Mucosa of descending colon (tissue), 3 donors: ENCODE data around the gene TNFSF11. TPM values are rescaled to one million over a fixed set of nuclear protein-coding genes. Genes with fewer than 3 reads are reported as not detected.

Experiments used
- ATAC-seq: fragments of 200-7000 bp; cut with Tn5 transposase; one replicate; pipeline ENCODE4 v1.9.1; 2020; ENCODE audit warnings: mild to moderate bottlenecking, moderate library complexity
- DNase-seq, 3 donors: peaks; one replicate each; pipeline ENCODE4 v3.0.0-alpha.2; 2020
- H3K36me3 ChIP-seq: fragments of 200-600 bp; one replicate; pipeline ENCODE4 v1.8.0; 2021; ENCODE audit warnings: low read depth, mild to moderate bottlenecking
- H3K4me1 ChIP-seq: fragments of 200-600 bp; one replicate; pipeline ENCODE4 v1.8.0; 2021; ENCODE audit warnings: low read depth, mild to moderate bottlenecking
- H3K4me3 ChIP-seq: fragments of 200-600 bp; one replicate; pipeline ENCODE4 v1.8.0; 2021; ENCODE audit warnings: mild to moderate bottlenecking
- H3K9me3 ChIP-seq: fragments of 200-600 bp; one replicate; pipeline ENCODE4 v1.8.0; 2021; ENCODE audit warnings: mild to moderate bottlenecking
- CTCF ChIP-seq: fragments of 200-600 bp; IDR thresholded peaks from one replicate; pipeline ENCODE4 v1.8.0; 2022; ENCODE audit warnings: antibody characterized with exemption, mild to moderate bottlenecking
- intact Hi-C, 2 donors: fragments of 100-400 bp; cut with DNase I in 1 of 2; cut with micrococcal nuclease in 1 of 2; formaldehyde crosslinking; loops; one replicate each; pipeline versions ENCODE4 v1.11.0 to v1.11.1; 2022; cut with DNase I, micrococcal nuclease
- total RNA-seq, 3 donors: library from RNA; stranded (reverse); fragmentation: NEBNext Ultra II Directional in 2 of 3; extraction: Animal tissue kit (Norgen Biotek cat#: 25700) in 2 of 3; gene quantifications; one replicate each; pipeline versions ENCODE4 v1.2.1 to v1.2.4, GENCODE V29; 2021 to 2023
- donor health status: DM: no; HTN: no; CAD: no; lungs with moderate emphysema.
- donor health status: DM: no; HTN: no; CAD: no.
- donor health status: DM: no; HTN: yes; CAD: no.

TNFSF11 gene
- total RNA-seq, 3 donors from 2014 or later, result 0.13 to 0.89 (median 0.38) TPM

- Histone ChIP-seq H3K4me1 (no peaks in the 10 kb centered on the region), H3K4me3 (no peak overlapping the region), H3K9me3 (no peaks in the 10 kb centered on the region), H3K36me3 (no peaks in the 10 kb centered on the region)
- ATAC-seq (no peak), DNase-seq (no peak)
- no peak for TF ChIP-seq CTCF
- intact Hi-C loops, result no loop called here
Measured at GRCh38 chr13:42625611-42626010, 51.7 kb downstream of the TNFSF11 start.

- ATAC-seq, result no peak
- no peak for TF ChIP-seq CTCF
Measured at GRCh38 chr13:42626176-42626860, 52.4 kb downstream of the TNFSF11 start.

GRCh38 chr13:42628666-42629065 is 54.7 kb downstream of the TNFSF11 start:
- Histone ChIP-seq H3K4me1 (no peaks in the 10 kb centered on the region), H3K4me3 (no peak overlapping the region), H3K36me3 (no peaks in the 10 kb centered on the region), H3K9me3 (no peaks in the 10 kb centered on the region)
- no peak for DNase-seq
- intact Hi-C loops, result no loop called here
- TF ChIP-seq CTCF, result no peak
- no peak for ATAC-seq

More at GRCh38 chr13:42626176-42626860, 52.4 kb downstream of the TNFSF11 start:
- no peaks in the 10 kb centered on the region for H3K4me1 ChIP-seq
- intact Hi-C loops, result no loop called here
- DNase-seq, result no peak
- H3K9me3 ChIP-seq, result no peaks in the 10 kb centered on the region
- H3K4me3 ChIP-seq, result no peak overlapping the region
- no peaks in the 10 kb centered on the region for H3K36me3 ChIP-seq

- Histone ChIP-seq H3K36me3 (no peaks in the 10 kb centered on the region), H3K9me3 (no peaks in the 10 kb centered on the region), H3K4me1 (no peaks in the 10 kb centered on the region), H3K4me3 (no peak overlapping the region)
- DNase-seq (no peak), ATAC-seq (no peak)
- TF ChIP-seq CTCF, result no peak
- intact Hi-C loops, result no loop called here
Measured at GRCh38 chr13:42631181-42631580, 57.2 kb downstream of the TNFSF11 start.

- TF ChIP-seq CTCF, result no peak
- DNase-seq (no peak), ATAC-seq (no peak)
- H3K9me3 ChIP-seq, result no peaks in the 10 kb centered on the region
- intact Hi-C loops, result no loop called here
- no peak overlapping the region for H3K4me3 ChIP-seq
- H3K4me1 ChIP-seq, result no peaks in the 10 kb centered on the region
- no peaks in the 10 kb centered on the region for H3K36me3 ChIP-seq
Measured at GRCh38 chr13:42633495-42633894, 59.5 kb downstream of the TNFSF11 start.

- DNase-seq (no peak), ATAC-seq (no peak)
- no peak for TF ChIP-seq CTCF
- Histone ChIP-seq H3K4me1 (no peaks in the 10 kb centered on the region), H3K9me3 (no peaks in the 10 kb centered on the region), H3K36me3 (no peaks in the 10 kb centered on the region), H3K4me3 (no peak overlapping the region)
- intact Hi-C loops, result no loop called here
Measured at GRCh38 chr13:42638101-42638500, 64.1 kb downstream of the TNFSF11 start.
